Activated CD4-positive, CD25-positive, alpha-beta regulatory T cell treated with anti-CD3 and anti-CD28 coated beads, Interleukin-2, amount 50 U/mL, for 72 hours (primary cell): ENCODE data around the gene TNFAIP1.

ENCODE experiments used
- DNase-seq: peaks from one replicate; pipeline ENCODE4 v3.0.0; 2021

Gene TNFAIP1

DNA sequence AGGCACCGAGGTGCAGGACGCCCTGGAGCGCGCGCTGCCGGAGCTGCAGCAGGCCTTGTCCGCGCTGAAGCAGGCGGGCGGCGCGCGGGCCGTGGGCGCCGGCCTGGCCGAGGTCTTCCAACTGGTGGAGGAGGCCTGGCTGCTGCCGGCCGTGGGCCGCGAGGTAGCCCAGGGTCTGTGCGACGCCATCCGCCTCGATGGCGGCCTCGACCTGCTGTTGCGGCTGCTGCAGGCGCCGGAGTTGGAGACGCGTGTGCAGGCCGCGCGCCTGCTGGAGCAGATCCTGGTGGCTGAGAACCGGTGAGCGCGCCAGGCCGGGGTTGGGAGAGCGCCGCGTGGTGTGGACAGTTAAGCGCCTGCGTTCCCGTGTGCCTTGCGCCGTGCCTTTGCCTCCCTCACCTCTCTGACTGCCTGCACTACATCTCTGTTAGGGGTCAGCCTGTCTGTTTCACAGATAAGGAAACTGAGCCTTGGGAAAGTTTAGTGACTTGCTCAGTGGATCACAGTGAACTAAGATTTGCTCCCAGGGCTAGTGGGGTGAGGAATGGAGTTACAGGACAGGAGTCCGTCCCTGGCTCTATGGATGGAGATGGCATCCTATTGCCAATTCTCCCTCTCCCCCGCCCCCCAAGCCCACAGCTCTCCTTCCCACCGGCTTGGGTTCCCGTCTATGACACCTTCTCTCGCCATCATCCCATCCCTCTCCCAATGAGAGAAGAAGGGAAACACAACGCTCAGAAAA lies 36.8 kb downstream of the TNFAIP1 start:
- no peak for DNase-seq

- DNase-seq: no peak
Observed at GRCh38 chr17:28372945-28373274, 37.3 kb downstream of the TNFAIP1 start.

GRCh38 chr17:28379814-28380801 lies 44.5 kb downstream of the TNFAIP1 start:
- no peak for DNase-seq

- no peak for DNase-seq
Observed at GRCh38 chr17:28381141-28381825, 45.7 kb downstream of the TNFAIP1 start.

DNA sequence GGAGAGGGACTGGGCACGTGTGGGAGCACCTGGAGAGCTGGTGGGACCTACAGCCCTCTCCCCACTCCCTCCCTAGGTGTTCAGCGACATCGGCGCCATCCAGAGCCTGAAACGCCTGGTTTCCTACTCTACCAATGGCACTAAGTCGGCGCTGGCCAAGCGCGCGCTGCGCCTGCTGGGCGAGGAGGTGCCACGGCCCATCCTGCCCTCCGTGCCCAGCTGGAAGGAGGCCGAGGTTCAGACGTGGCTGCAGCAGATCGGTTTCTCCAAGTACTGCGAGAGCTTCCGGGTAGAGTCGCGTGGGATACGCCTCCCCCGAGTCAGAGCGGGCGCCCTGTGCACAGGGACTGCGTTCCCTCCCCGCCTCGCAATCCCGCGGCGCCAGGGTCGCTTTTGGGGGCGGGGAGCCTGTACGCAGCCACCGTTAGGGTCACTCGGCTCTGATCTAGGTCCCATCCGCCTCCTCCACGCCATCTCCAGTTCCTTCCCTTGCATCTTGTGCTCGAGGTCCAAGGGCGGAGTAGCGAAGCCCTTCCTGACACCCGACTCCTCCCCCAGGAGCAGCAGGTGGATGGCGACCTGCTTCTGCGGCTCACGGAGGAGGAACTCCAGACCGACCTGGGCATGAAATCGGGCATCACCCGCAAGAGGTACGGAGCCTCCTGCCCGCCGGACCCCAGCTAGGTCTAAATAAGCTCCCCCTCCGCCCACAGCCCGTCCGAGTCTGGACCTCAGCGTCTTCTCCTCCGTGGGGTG lies 48.9 kb downstream of the TNFAIP1 start:
- DNase-seq: peak; percentile 65

- DNase-seq: no peak
Observed at GRCh38 chr17:28385037-28385400, 49.5 kb downstream of the TNFAIP1 start.

GRCh38 chr17:28385406-28385805 lies 49.8 kb downstream of the TNFAIP1 start:
- no peak for DNase-seq

DNA sequence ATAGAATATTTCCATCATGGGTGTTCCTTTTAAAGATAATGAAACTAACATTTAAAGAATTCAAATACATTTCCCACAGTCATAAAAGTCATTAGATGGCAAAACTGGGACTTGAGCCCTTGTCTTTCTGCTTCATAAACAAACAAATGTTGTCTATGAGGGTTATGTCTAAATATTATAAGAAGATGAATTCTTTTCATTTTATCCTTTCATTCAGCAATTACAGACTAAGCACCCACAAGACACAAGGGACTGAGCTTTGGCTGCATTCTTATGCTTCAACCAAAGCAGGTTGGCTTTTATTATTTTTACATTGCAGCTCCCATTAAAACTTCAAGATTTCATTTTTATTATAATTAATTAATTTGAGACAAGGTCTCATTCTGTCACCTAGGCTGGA lies 50.8 kb downstream of the TNFAIP1 start:
- no peak for DNase-seq

DNA sequence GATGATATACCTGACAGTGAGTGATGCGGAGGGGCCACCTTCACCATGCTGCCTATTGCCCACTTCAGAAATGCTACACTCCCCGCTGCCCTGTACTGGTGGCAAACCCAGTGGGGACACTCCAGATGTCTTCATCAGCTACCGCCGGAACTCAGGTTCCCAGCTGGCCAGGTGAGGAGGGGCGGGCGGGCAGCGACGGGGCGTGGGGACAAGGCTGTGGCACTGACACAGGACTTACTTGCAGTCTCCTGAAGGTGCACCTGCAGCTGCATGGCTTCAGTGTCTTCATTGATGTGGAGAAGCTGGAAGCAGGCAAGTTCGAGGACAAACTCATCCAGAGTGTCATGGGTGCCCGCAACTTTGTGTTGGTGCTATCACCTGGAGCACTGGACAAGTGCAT lies 52.5 kb downstream of the TNFAIP1 start:
- no peak for DNase-seq

DNA sequence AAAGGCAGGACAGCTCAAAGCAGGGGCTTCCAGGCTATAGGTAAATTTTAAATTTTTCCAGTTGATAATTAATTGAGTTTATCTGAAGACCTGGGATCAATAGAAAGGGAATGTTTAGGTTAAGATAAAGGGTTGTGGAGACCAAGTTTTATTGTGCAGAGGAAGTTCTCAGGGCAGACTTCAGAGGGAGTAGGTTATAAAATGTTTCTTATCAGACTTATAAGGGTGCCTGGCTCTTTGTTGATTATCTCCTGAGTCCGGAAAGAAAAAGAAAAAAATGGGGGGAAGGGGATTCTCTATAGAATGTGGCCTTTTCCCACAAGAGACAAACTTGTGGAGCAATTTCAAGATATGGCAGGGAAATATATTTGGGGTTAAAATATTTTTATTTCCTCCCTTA lies 54.6 kb downstream of the TNFAIP1 start:
- no peak for DNase-seq

DNA sequence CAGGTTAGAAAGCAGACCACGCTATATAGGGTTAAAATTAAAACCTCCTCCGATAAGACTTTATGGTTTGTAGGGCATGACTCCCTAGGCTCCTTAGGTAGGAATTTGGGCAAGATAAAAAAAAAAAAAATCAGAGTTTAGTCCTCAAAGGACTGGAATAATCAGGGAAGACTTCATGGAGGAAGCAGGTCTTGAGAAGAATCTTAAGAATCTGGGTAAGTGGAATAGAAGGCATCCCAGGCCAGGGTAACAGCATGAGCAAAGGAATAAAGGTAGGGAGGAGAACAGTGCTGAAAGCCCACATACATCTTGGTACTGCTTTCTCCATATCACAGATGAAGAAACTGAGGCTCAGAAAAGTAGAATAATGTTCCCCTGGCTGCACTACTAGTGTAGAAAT lies 55.0 kb downstream of the TNFAIP1 start:
- DNase-seq: no peak

DNA sequence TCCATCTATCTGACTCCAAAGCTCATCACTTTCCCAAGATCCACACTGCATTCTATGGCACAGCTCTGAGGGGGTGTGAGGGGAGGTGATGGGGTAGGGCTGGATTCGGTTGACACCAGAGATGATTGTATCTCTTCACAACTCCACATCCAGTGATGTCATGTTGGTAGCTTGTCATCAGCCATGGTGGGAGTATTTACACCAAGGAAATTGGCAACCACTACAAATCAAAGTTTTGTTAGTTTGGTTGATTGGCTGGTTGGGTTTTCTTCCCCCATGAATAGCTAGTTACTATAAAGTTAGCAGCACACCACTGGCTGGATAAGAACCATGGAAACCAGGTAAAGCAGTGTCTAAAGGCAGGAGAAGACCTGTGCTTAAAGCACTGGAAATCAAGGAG lies 55.4 kb downstream of the TNFAIP1 start:
- no peak for DNase-seq

GRCh38 chr17:28391401-28391800 lies 55.8 kb downstream of the TNFAIP1 start:
- no peak for DNase-seq

- DNase-seq: no peak
Observed at GRCh38 chr17:28392491-28392890, 56.9 kb downstream of the TNFAIP1 start.

DNA sequence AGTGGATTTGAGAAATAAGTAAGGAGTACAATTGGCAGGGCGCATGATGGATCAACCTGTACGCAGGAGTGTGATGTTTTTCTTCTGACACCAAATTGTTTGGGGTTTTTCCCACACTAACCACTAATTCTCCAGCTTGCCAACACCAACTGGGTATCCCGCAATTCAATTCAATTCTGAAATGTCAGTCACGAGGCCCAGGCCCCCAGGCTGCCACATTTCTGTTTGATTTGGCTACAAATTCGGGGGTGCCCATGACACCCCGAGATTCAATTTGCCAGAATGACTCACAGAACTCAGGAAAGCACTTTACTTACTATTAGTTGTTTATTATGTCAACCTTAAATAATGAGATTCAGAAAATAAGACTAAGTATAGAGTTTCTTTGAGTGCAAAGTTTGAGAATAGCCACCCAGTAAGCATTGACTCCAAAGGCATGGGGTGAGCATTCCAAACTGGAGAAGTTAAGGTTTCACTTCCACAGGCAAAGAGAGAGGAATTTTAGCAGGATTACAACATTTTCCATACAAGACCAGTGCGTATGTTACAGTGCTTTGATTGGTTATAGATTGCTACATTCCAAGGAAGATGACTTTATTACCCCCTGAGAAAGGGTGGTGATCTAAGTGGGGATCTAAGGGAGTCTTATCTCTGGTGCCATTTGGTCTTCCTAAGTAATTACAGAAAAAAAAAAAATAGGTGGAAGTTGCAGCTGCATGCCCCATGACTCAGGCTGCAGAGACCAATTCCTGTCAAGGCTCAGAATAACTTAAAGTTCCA lies 59.0 kb downstream of the TNFAIP1 start:
- DNase-seq: no peak

DNA sequence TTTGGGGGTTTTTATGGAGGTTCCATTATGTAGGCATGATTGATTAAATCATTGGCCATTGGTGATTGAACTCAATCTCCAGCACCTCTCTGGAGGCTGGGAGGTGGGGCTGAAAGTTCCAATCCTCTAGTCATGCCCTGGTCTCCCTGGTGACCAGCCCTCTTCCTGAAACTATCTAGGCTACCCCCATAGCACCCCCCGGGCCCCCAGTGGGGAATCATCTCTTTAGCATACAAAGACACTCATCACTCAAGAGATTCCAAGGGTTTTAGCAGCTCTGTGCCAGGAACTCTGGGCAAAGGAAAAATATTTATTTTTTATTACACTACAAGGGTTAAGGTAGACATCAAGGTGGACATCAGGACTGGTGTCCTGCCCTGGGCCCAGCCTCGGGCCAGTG lies 59.9 kb downstream of the TNFAIP1 start:
- DNase-seq: no peak

DNA sequence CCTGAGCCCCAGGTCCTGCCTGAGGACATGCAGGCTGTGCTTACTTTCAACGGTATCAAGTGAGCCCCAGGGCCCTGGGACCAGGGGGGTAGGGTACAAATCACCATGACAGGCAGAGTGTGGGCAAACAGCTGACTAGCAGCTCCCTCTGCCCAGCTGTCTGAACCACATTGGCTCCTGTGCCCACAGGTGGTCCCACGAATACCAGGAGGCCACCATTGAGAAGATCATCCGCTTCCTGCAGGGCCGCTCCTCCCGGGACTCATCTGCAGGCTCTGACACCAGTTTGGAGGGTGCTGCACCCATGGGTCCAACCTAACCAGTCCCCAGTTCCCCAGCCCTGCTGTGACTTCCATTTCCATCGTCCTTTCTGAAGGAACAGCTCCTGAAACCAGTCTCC lies 60.4 kb downstream of the TNFAIP1 start:
- DNase-seq: no peak
